ENCODE measurements around the gene C16orf95.

DNA sequence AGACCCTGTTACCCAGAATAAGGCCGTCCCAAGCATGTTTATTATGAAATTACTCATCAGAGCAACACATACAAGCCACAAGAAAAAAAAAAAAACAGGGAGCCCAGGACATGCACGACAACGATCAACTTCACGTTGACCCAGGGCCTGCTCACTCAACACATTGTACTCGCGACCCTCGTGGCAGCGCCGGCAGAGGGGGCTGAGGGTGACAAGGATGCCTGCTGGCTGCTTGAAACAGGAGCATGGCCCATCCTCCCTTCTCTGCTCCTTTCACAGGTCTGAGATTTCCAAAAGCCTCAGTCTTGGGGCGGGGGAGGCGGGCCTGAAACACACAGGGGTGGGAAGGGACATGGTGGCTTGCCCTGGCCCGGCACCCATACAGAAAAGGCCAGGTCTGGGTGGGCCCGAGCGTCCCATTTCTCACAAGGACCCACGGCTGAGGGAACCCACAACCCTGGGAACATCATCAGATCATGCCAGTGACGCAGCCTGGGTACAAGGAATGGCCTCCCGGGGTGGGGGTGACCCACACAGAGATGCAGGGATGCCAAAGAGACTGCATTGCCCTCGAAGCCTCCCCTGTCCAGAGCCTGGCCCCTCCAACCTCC, 21.1 kb upstream of the C16orf95 start:
- TF ChIP-seq CTCF (IDR thresholded peaks at IDR 0.05) (no peak), POLR2A (IDR thresholded peaks at IDR 0.05) (no peak)
